ENCODE data around the gene ANAPC15. TPM values are rescaled to one million over a fixed set of nuclear protein-coding genes. Genes with fewer than 3 reads are reported as not detected.
A peak's percentile ranks its signal among the peaks of the same experiment; 100 is the strongest.

ANAPC15 gene
- total and polyA plus RNA-seq, 2 donors (not counting 3 experiments of a cell fraction or from before 2014, with no cell fraction given), result 67.0 to 70.5 TPM

GRCh38 chr11:72070491-72070890 is 42.0 kb downstream of the ANAPC15 start:
- H3K4me2 ChIP-seq (ENCODE audit: insufficient read depth, low read length), result peak overlapping the region; percentile 73
- DNase-seq (ENCODE audit: low read depth, low spot score) (no peak), FAIRE-seq (no peak)
- ChIA-PET CTCF (interaction anchor here (1.0 to 6.9 kb wide), 5 partner anchors 18 to 45 kb away, joined by 3 to 46 read pairs (median 4); no protein-coding TSS in a partner anchor), POLR2A (interaction anchor here (1.6 kb wide), 1 partner anchor 31 kb away, joined by 7 read pairs; no protein-coding TSS in a partner anchor)
- TF ChIP-seq MYC (IDR thresholded peaks at IDR 0.05; ENCODE audit: low read depth, low read length) (no peak), GATA2 (IDR thresholded peaks at IDR 0.05; ENCODE audit: insufficient read depth, insufficient read length, low read depth, low read length) (no peak), POLR2AphosphoS5 (IDR thresholded peaks at IDR 0.05; ENCODE audit: insufficient read depth, low read depth, low read length) (no peak), POLR2A (IDR thresholded peaks at IDR 0.05; ENCODE audit: low read depth, low read length) (no peak), JUN (IDR thresholded peaks at IDR 0.05; ENCODE audit: borderline replicate concordance, insufficient read depth, insufficient read length, low read depth) (no peak), MAX (IDR thresholded peaks at IDR 0.05; ENCODE audit: insufficient read depth, insufficient read length) (no peak), CTCF (IDR thresholded peaks at IDR 0.05; ENCODE audit: extremely low read depth in 1 of 2, insufficient read depth in 1 of 2, low read depth in 1 of 2, low read length in 2 of 2) (no peak), EZH2 (IDR thresholded peaks at IDR 0.05; ENCODE audit: borderline replicate concordance, low read depth, low read length, severe bottlenecking) (no peak), FOS (IDR thresholded peaks at IDR 0.05; ENCODE audit: borderline replicate concordance, insufficient read depth, low read length) (no peak)
- no TSS peak for BruUV-seq (replicated peaks)
- H3K36me3 ChIP-seq (ENCODE audit: control insufficient read depth in 2 of 2, extremely low read depth in 1 of 2, insufficient read depth in 2 of 2, low read length in 2 of 2), result no peaks in the 10 kb centered on the region
- H3K9me1 ChIP-seq (replicated peaks; ENCODE audit: control insufficient read depth, extremely low read depth, insufficient read depth, low read length), result no peaks in the 10 kb centered on the region
- peak overlapping the region; percentile 50 for H3K27ac ChIP-seq (ENCODE audit: insufficient read depth, low read depth, low read length)
- H3K9me3 ChIP-seq (replicated peaks; ENCODE audit: control insufficient read depth, insufficient read depth, low read length), result no peaks in the 10 kb centered on the region
- H3K4me1 ChIP-seq (ENCODE audit: control insufficient read depth, extremely low read depth, insufficient read depth, low read length), result peaks cover 64% of the 10 kb centered on the region
- H4K20me1 ChIP-seq (replicated peaks; ENCODE audit: control insufficient read depth, extremely low read depth, insufficient read depth, low read length), result no peaks in the 10 kb centered on the region
- intact Hi-C loops (cut with micrococcal nuclease), result no loop called here
- dilution Hi-C loops (cut with MboI; ENCODE audit: extremely low pct_ligation_motif_present, low sequenced_read_pairs), result no loop called here
- H2AFZ ChIP-seq (ENCODE audit: low read depth, low read length), result no peak overlapping the region
- no peaks in the 10 kb centered on the region for H3K27me3 ChIP-seq (ENCODE audit: control insufficient read depth in 2 of 2, insufficient read depth in 2 of 2, low read length in 2 of 2)
- H3K4me3 ChIP-seq (replicated peaks in 1 of 3; ENCODE audit: insufficient read depth in 1 of 3, low read depth in 1 of 3, low read length in 3 of 3), result no peak overlapping the region
- peak overlapping the region; percentile 59 for H3K9ac ChIP-seq (replicated peaks; ENCODE audit: extremely low read depth, insufficient read depth, low read length)
- peaks cover 80% of the 10 kb centered on the region for H3K79me2 ChIP-seq (ENCODE audit: control insufficient read depth, insufficient read depth, low read length)

Measured in endothelial cell of umbilical vein (primary cell).